ENCODE data around the gene LRP1-AS.
"Not testable (repeated sequence)": the region's sequence is repeated elsewhere in the genome, so short reads cannot be mapped to it uniquely, and the experiment has no call there.

The LRP1-AS gene

GRCh38 chr12:57127101-57127725 is 20.2 kb downstream of the LRP1-AS start:
- DNase-seq (ENCODE audit: low read depth, low spot score), result no peak

DNA sequence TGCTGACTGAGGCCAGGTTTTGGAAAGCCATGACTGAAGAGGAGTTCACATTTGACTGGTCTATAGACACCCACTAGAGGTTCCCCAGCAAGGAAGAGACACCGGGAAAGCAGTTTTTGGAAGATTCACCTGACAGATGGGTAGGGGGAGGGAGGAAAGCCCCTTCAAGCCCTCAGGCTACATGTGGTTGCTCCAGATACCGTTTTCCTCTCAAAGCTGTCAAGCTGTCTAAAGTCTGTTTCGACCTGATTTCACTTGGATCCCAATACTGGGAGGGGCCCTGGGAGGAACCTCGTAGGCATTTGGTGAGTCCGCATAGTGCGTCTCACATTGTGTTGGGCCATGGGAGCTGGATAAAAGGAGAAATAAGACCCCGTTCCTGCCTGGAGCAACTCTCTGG is 20.9 kb downstream of the LRP1-AS start:
- no peak for DNase-seq (ENCODE audit: low read depth, low spot score)
- peak overlapping the region; percentile 70 for H3K27ac ChIP-seq

More at GRCh38 chr12:57127101-57127725, 20.2 kb downstream of the LRP1-AS start:
- peak overlapping the region; percentile 70 for H3K27ac ChIP-seq

DNA sequence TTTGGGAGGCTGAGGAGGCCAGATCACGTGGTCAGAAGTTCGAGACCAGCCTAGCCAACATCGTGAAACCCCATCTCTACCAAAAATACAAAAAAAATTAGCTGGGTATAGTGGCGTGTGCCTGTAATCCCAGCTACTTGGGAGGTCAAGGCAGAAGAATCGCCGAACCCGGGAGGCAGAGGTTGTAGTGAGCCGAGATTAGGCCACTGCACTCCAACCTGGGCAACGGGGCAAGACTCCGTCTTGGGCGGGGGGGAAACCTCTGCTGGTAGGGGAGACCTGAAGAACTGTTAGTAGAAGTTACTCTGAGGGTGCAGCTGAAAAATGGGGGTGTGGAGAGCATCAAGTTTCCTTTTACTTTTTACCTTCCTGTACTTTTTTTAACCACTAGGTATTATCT is 21.4 kb downstream of the LRP1-AS start:
- no peak for DNase-seq (ENCODE audit: low read depth, low spot score)
- no peak overlapping the region for H3K27ac ChIP-seq

GRCh38 chr12:57124261-57124877 is 23.1 kb downstream of the LRP1-AS start:
- H3K27ac ChIP-seq, result no peak overlapping the region
- DNase-seq (ENCODE audit: low read depth, low spot score), result no peak

GRCh38 chr12:57123813-57124212 is 23.6 kb downstream of the LRP1-AS start:
- DNase-seq (ENCODE audit: low read depth, low spot score), result no peak
- H3K27ac ChIP-seq, result no peak overlapping the region

- not testable (repeated sequence) for DNase-seq (ENCODE audit: low read depth, low spot score); H3K27ac ChIP-seq
Measured at GRCh38 chr12:57120718-57121117, 26.7 kb downstream of the LRP1-AS start.

DNA sequence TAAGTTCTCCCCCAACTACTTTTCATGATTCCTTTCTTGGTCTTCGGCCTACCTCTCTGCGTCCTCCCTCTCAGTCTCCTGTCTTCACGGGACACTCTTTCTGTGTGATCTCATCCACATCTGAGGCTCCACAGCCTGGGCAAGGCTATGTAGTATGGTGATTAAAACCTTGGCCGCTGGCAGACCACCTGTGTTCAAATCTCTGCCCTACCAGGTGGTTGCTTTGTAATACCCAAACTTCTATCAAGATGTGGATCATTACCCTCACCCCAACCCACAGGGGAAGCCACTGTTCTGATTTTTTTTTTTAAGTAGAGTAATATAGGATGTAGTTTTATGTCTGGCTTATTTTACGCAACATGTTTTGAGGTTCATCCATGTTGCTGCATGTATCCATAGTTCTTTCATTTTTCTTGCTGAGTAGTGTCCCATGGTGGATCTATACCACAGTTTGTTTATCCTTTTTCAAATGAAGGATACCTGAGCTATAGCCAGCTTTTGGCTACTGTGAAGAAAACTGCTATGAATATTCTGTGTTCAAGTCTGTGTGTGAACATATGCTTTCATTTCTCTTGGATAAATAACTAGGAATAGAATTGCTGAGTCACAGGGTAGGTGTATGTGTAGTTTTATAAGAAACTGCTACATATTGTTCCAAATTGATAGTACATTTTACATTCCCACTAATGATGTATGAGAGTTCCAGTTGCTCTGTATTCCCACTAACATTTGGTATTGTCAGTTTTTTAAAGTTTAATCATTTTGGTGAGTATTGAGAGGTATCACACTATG is 27.9 kb downstream of the LRP1-AS start:
- peak overlapping the region; percentile 78 for H3K27ac ChIP-seq
- DNase-seq (ENCODE audit: low read depth, low spot score), result no peak

DNA sequence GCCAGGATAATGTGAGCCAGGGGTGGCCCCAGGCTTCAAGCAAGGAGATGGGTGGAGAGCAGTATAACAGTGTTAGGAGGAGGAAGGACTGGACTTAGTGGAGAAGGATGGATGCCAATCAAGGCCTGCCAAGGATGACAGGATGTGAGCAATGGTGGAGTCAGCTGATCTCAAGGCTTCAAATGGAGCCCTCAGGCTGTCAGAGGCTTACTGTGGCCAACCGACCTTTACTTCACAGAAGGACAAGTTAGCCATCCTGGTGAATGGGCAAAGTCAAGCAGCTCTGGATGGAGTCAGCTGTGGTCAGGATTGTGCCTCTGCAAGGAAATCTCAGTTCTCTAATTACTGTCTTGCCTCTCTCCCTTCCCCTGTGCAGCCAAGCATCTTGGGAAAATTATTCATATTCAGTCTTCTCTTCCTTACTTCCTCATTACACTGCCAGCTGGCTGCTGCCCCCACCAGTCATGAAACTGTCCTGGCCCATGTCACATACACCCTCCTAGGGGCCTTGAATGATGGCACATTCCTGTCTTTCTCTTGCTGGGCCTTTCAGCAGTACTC is 28.6 kb downstream of the LRP1-AS start:
- peak overlapping the region; percentile 78 for H3K27ac ChIP-seq
- DNase-seq (ENCODE audit: low read depth, low spot score), result no peak

DNA sequence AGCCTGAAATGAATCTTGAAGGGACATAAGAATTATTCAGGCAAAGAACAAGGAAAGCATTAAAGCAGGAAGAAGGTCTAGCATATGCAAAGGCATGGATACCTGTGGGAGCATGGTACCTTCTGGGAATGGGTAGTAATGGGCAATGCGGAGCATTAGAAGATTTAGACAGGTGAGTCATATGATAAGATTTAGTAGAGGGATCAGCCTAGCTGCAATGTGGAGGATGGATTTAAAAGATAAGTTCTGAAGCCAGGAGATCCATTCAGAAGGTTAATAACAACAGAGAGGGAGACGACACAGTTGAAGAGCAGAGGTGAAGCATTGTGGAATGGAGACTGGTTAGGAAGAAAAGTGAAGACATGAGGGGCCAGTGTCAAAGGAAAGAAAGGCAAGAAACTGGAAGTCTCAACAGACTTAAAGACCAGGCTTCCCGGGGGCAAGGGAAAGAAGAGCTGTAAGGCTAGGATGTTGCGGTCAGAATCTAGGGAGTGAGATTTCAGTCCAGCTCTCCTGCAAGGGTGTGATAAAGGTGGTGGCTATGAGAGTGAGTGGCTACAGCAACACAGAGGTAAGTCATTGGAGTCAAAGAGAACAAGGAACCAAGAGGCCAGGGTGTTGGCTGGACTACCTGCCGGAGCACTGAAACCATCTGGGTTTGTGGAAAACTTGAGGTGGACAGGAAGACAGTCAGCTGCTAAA is 30.7 kb downstream of the LRP1-AS start:
- H3K27ac ChIP-seq, result no peak overlapping the region
- DNase-seq (ENCODE audit: low read depth, low spot score), result no peak

DNA sequence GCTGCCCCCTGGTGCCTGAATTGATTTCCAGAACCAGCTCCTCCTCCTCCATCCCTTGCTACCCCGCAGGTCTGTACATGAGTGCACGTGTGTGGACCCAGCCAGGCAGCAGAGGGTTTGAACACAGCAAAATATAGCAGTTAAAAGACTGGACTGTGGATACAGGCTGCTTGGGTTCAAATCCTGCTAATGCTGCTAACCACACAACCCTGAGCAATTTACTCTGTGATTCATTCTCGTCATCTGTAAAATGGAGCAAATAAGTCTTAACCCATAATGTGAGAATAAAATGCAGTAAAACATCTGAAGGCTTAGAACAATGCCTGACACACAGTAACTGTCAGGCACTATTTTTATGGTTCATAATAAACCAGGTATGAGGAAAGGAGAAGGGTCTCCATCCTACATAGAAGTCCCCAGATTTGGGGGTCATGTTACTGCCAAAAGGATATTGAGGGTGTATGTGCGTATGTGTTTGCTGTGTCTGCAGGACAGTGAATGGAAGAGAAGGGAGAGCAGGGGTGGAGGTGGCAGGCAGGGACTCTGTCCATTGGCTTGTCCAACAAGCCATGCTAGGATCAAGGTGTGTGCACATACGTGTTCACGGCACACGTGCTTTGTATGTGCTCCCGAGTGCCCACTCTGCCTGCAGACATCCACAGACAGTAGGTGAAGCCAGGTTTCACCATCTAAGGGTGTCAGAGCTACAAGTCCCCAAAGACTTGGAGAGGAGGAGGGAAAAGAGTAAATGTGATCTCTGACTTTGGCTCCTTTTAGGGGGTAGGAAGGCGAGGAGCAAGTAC is 34.7 kb downstream of the LRP1-AS start:
- DNase-seq (ENCODE audit: low read depth, low spot score), result no peak
- H3K27ac ChIP-seq, result peak overlapping the region; percentile 99

- DNase-seq (ENCODE audit: low read depth, low spot score), result no peak
Measured at GRCh38 chr12:57111031-57111734, 36.2 kb downstream of the LRP1-AS start, which contains the start of gene STAT6. Gene STAT6, minus strand, starts transcription at chr12:57111362. Its CDS starts 3,084 bp downstream, at chr12:57108278.

GRCh38 chr12:57110104-57111030 is 37.1 kb downstream of the LRP1-AS start:
- peak overlapping the region; percentile 99 for H3K27ac ChIP-seq
- DNase-seq (ENCODE audit: low read depth, low spot score), result no peak

More at GRCh38 chr12:57111031-57111734, 36.2 kb downstream of the LRP1-AS start, which contains the start of gene STAT6:
- peak within 1 kb of the TSS; percentile 99 for H3K27ac ChIP-seq

GRCh38 chr12:57109207-57110103 is 38.0 kb downstream of the LRP1-AS start:
- DNase-seq (ENCODE audit: low read depth, low spot score), result no peak
- H3K27ac ChIP-seq, result peak overlapping the region; percentile 99

DNA sequence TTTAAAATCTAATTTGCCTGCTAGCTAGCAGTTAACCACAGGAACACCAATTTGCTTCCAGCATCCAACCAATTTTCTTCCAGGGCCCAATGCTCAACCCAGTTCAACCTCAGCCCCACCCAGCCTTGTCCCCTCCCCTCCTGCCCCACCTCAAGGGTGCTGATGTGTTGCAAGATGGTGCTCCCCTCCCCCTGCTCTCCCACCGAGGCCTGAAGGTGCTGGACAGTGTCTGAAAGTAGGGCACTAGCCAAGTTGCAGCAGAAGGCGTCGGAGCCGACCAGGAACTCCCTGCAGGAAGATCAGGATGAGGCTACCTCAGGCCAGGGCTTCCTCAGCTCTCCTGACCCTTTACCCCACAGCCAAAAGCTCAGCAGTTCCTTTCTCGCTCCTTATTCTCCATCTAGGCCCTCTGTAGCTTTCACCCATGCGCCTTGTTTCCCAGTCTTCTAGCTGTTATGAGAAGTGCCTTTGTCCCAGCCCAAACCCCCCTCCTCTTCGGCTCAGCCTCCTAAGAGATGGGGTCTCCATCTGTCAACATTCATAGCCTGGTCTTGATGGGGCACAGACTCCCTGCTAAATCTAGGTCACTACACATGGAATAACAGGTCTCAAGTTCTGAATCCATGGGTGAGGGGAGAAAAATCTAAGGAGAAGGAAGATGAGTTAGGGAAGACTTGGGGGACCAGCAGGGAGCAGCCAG is 39.8 kb downstream of the LRP1-AS start:
- DNase-seq (ENCODE audit: low read depth, low spot score), result no peak
- no peak overlapping the region for H3K27ac ChIP-seq

- no peak overlapping the region for H3K27ac ChIP-seq
- DNase-seq (ENCODE audit: low read depth, low spot score), result no peak
Measured at GRCh38 chr12:57106021-57106708, 41.3 kb downstream of the LRP1-AS start.

Measured in epithelial cell of prostate (primary cell).